ENCODE results near the gene CAV2. TPM values are rescaled to one million over a fixed set of nuclear protein-coding genes. Genes with fewer than 3 reads are reported as not detected.
"Not testable (repeated sequence)": the region's sequence is repeated elsewhere in the genome, so short reads cannot be mapped to it uniquely, and the experiment has no call there.

Gene CAV2, protein sequence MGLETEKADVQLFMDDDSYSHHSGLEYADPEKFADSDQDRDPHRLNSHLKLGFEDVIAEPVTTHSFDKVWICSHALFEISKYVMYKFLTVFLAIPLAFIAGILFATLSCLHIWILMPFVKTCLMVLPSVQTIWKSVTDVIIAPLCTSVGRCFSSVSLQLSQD
- total RNA-seq, result 239 TPM
- long read RNA-seq, transcript CAV2-201 (3 exons, 3,301 nt), result major isoform, 178 of 207 reads
- long read RNA-seq, transcript CAV2-214 (2 exons, 787 nt), result minor isoform, 9 of 207 reads
- long read RNA-seq, transcript CAV2-202 (2 exons, 776 nt), result minor isoform, 12 of 207 reads
- long read RNA-seq, partial matches to known transcripts, result 1 of 207 reads
- long read RNA-seq, other reads (novel, unspliced or antisense), result 6 of 207 reads

DNA sequence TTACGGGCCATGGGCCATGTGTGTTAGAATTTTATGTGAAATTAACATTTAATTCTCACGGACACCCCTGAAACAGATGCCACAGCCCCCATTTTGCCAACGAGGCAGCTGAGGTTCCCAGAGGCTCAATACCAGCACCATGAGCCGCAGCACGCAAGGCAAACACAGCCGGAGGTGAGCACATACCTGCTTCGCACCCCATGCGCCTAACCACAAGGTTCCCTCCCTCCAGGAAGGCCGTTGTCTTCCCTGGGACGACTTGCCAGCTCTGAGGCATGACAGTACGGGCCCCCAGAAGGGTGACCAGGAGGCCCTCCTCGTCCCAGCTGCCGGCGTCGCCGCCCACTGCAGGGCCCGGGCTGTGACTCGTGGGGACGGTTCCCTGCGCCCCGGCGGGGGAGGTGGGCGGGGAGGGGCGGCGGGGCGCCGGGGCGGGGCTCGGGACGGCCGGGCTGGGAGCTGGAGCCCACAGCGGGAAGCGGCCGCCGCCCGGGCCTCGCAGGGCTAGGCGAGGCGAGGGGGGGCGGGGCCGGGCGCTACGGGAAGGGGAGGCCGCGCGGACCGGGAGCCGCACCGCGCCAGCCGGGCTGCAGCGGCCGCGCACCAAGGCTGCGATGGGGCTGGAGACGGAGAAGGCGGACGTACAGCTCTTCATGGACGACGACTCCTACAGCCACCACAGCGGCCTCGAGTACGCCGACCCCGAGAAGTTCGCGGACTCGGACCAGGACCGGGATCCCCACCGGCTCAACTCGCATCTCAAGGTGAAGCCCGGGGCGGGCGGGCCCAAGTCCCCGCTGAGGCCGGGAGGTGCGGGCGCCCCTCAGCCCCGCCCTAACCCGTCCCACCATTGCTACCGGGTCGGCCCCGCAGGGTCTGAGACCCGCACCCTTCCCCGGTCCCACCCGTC is at the start of gene CAV2:
Gene CAV2, plus strand, starts transcription at position 571 of the 910 bp plus-strand sequence. Its CDS starts 44 bp downstream, at position 615.
- intact Hi-C loops (cut with DNase I), result loop anchor here (1.0 kb wide), 1 partner anchor 145 kb away; no protein-coding TSS in a partner anchor
- DNase-seq (ENCODE audit: missing footprints) (peak; percentile 83), ATAC-seq (peak; percentile 93)

DNA sequence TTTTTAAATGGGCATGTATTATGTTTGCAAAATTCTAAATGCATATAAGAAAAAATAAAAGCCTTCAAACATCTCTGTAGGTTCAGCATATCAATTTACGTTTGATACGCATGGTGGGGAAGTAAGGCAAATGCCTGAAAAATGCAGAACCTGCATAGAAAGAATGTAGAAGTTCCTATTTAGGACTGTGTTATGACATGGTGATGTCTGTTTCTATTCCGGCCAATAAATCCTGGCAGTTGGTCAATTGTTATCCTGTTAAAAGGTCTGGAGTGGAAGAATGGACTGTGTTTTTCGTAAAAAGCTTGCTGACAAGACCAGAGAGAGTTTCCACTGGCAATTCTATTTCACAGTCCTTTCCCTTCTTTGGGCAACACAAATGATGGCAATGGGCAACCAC is 49.6 kb upstream of the CAV2 start:
- intact Hi-C loops (cut with DNase I), result loop anchor here (2.0 to 5.0 kb wide), 2 partner anchors 75 to 178 kb away; partner anchors contain the start of gene CAV1
- ATAC-seq (peak; percentile 66), DNase-seq (ENCODE audit: missing footprints) (no peak)

DNA sequence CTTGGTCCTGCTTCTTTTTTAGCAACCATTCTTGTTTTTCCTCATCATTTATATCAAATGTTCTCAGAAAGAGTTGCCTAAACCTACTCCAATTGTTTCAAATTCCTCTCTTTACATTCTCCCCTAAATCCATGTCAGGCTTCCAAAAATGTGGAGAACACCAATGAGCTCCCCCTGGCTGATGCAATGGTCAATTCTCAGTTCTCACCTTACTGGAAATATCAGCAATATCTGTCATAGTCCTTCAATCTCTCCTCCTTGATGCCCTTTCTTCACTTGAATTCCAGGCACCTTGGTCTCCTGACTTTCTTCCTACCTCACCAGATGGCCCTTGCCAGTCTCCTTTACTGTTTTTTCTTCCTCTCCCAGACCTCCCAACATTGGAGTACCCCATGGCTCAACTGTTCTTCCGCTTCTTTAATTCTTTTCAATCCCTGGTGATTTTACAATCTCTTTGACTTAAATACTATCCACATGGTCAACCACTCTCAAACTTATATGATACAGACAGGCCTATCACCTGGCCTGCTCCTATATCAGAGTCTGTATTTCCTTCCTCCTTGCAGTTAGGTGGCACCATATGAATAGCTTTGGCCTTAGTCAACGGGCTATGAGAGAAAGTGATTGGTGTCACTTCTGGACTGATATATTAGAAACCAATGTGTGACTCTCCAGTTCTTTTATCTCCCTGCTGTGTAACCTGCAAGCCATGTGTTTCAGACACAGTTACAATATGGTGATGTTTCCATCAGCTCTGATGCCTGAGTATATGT is 47.4 kb upstream of the CAV2 start:
- ATAC-seq, result no peak
- intact Hi-C loops (cut with DNase I), result no loop called here
- no peak for DNase-seq (ENCODE audit: missing footprints)

DNA sequence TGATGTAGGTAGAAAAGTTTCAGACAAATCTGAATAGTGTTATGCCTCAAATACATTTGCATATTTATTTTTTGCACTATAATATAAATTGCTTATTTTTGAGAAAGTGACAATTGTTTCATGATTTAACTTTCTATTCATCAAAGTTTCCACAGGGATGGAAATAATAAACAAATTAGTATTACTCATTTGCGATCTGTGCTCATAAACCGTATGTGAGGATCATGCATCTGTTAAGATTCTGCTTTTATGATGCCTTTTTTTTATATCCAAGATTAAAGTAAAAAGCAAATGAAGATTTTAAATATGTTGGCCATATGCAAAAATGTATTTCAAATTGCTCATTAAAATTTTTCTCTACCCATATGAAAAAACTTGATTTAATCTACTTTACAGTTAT is 45.2 kb upstream of the CAV2 start:
- no peak for DNase-seq (ENCODE audit: missing footprints)
- intact Hi-C loops (cut with DNase I), result loop anchor here (2.0 kb wide), 1 partner anchor 40 kb away; no protein-coding TSS in a partner anchor
- no peak for ATAC-seq

DNA sequence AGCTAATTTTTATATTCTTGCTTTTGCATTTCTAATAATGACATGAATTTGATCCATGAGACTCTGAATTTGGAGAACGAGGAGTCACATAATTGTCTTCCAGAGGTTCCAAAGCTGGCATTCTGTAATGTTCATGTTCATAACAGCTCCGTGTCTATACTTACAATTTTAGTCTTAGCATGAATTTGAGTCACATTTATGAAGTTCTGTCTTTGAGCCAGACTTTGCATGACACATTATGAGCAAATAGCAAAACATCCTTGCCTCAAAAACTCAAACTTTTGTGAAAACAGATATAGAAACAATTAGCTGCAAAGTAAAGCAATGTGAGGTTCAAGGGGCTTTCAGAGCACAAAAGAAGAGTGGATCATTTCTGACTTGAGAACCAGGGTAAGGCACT is 44.5 kb upstream of the CAV2 start:
- intact Hi-C loops (cut with DNase I), result loop anchor here (2.0 kb wide), 1 partner anchor 40 kb away; no protein-coding TSS in a partner anchor
- DNase-seq (ENCODE audit: missing footprints), result no peak
- ATAC-seq, result no peak

DNA sequence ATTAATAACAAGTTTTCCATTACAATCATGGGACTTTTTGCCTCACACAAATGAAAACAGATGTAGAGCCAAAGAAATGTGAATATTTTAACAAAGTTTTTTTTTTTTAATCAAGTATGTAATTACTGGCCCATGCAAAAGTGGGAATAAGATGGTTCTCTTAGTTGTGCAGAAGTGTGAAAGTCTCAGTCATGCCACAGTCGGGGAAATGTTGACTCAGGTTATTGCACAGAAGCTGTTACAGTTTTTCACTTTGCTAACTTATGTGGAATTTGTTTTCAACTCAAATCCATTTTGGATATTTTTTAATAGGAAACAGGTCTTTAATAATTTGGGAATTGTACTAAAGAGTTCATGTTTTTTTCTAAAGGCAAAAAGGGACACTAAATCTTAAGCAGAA is 44.0 kb upstream of the CAV2 start:
- intact Hi-C loops (cut with DNase I), result loop anchor here (2.0 kb wide), 1 partner anchor 39 kb away; no protein-coding TSS in a partner anchor
- ATAC-seq, result no peak
- no peak for DNase-seq (ENCODE audit: missing footprints)

DNA sequence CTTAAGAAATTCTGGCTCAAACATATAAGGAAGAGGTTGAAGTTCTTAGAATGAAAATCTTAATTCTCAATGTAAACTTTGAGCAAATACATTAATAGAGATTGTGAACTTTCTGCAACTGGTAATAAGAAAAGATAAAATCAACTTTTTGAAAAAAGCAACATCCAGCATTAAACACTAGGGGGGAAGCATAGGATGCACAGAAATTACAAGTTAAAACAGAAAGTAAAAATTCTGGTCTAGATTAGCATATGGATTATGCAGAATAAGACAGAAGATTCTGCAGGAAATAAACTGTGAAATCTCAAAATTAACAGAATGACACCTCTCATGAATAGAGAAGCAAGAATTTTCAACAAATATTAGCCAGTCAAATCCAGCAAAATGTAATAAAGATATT is 38.0 kb upstream of the CAV2 start:
- no peak for DNase-seq (ENCODE audit: missing footprints)
- ATAC-seq, result no peak
- intact Hi-C loops (cut with DNase I), result no loop called here

DNA sequence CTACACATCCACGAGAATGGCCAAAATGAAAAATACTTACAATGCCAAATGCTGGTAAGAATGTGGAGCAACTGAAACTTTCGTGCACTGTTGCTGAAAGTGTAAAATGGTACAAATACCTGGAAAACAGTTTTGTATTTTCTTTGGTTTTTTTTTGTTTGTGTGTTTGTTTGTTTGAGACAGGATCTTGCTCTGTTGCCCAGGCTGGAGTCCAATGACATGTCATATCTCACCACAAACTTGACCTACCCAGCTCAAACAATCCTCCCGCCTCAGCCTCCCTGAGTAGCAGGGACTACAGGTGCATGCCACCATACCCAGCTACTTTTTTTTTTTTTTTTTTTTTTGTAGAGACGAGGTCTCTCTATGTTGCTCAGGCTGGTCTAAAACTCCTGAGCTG is 35.6 kb upstream of the CAV2 start:
- intact Hi-C loops (cut with DNase I), result no loop called here
- ATAC-seq (no peak), DNase-seq (ENCODE audit: missing footprints) (no peak)

DNA sequence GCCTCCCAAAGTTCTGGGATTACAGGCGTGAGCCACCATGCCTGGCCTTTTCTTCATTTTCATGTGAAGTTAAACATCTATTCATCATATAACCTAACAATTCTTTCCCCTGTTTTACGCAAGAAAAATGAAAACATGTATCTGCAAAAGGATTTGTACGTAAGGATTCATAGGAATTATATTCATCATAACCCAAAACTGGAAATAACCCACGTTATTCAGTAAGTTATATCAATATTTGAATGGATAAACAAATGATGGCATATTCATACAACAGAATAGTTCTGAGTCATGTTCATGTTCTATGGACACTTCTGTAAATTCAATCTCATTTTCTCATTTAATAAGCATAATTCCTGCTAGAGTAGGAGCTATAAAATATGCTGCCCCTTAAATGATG is 35.2 kb upstream of the CAV2 start:
- ATAC-seq, result no peak
- no peak for DNase-seq (ENCODE audit: missing footprints)
- intact Hi-C loops (cut with DNase I), result no loop called here

DNA sequence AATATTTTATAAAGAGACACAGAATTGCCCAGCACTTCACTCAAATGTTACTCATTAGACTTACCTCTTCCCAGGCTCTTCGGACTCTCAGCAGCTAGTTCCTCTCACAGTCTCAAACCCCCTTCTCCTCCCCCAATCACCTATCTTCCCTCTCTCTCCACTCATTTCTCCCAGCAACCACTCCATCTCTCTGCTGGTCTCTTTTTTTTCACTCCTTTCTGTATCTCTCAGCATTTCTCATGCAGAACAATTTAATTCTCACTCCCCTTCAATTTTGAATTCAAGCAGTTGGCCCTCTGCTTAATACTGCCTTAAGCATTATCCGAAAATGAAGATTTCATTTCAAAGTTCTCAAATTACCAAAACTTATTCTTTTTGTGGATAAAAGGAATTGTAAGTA is 34.4 kb upstream of the CAV2 start:
- ATAC-seq (no peak), DNase-seq (ENCODE audit: missing footprints) (no peak)
- intact Hi-C loops (cut with DNase I), result no loop called here

DNA sequence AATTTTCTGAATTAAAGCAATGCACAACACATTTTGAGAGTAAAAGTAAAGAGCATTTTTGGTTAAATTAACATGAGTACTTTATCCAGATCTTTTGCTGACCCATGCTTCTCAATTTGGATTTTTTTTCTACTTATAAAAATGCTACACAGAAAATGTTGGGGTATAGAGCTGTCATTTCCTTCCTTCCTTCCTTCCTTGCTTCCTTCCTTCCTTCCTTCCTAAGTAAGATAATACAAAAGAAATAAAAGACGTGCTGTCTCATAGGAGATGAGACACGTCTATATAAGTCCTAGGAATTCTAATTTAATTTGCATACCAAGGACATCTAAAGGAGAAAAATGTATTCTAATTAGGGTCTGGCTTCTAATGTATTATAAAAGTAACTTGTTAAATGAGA is 31.0 kb upstream of the CAV2 start:
- no peak for ATAC-seq
- intact Hi-C loops (cut with DNase I), result no loop called here
- DNase-seq (ENCODE audit: missing footprints), result no peak

DNA sequence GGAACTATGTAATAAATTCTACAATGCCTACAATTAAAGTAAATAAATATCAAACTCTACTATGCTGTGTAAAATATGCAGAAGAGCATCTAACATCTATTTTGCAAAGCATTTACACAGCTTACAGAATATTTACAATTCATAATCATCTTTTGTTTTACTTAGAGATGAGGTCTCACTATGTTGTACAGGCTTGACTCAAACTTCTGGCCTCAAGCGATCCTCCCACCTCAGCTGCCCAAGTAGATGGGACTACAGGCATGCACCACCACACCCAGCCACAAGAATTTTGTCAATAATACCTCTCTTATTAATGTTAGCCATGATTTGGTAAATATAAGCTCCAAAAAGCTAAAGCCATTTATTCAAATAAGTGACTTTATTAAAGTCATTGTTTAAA is 21.9 kb upstream of the CAV2 start:
- intact Hi-C loops (cut with DNase I), result no loop called here
- no peak for ATAC-seq
- no peak for DNase-seq (ENCODE audit: missing footprints)

DNA sequence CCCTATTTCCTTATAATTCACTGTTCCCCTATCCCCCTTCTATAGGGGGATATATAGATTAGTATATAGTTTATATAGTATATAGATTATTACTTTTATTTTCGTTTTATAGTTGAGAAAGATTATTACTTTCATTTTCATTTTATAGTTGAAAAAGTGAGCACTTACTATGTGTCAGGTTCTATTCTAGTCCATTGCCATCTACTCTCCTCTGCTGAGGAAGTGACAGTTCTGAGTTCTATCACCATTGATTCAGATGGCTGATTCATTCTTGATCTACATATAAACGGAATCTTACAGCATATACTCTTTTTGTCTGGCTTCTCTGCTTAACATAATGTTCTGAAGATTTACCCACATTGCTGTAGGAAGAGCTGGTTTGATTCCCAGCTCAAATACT is 20.7 kb upstream of the CAV2 start:
- DNase-seq (ENCODE audit: missing footprints) (no peak), ATAC-seq (no peak)
- intact Hi-C loops (cut with DNase I), result no loop called here

DNA sequence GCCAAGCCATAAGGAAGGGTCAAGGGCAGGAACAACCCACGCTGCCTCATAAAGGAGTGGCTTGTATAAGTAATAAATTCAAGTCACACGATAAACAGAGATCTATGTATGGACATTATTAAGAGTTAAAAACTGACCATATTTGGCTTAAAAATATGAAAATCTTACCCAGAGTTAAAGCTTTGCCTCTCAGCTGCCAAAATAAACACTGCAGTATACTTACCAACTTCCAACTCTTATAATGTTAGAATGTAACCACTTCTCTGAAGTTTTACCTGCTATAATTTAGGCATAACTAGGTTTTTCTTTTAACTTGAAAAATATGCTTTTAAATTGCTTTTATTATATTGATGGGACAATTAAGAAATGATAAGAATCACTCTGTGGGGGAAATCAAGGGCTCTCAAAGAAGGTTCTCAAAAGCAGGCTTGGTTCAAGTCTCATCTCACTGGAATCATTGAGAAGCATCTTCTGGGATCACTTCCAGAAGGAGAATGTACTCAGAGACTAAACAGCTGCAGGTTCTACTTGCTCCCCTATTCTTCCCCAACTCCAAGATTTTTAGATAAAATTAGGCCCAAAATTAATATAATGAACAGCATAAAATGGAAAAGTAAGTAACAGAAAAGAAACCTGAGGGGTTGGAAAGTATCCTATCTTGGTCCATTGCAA is 16.1 kb upstream of the CAV2 start:
- ATAC-seq (no peak), DNase-seq (ENCODE audit: missing footprints) (no peak)
- intact Hi-C loops (cut with DNase I), result no loop called here

DNA sequence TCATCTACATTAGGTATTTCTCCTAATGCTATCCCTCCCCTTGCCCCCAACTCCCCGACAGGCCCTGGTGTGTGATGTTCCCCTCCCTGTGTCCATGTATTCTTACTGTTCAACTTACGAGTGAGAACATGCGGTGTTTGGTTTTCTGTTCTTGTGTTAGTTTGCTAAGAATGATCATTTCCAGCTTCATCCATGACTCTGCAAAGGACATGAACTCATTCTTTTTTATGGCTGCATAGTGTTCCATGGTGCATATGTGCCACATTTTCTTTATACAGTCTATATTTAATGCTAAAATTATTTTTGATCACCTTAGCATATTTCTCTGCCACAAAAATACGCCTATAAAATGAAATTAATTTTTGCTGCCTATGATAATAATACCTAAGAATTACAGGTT is 15.1 kb upstream of the CAV2 start:
- ATAC-seq; intact Hi-C loops (cut with DNase I); DNase-seq (ENCODE audit: missing footprints): not testable (repeated sequence)

DNA sequence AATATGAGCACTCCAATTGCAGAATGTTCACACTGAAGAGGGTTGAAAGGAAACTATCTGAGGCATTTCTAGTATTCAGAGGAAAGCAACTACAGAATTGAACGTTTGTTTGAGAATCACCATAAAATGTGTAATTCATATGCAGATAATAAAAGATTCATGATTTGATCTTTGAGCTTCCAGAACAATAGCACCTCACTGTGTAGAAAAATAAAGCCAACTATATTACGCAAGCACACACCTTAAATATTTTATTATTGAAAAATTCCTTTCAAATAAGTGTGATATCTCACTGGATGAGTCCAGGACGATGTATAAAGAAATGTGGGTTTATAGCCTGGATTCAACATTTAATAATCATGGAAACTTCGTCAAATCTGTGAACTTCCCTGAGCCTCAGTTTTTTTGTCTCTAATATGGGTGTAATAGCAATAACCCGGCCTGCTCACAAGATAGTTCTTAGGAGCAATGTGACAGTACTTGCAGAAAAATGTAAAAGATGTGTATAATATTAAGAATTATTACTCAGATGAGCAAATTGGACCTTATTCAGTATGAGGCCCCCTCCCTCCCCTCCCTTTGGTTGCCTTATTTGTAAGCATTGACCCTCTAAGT is 11.5 kb upstream of the CAV2 start:
- intact Hi-C loops (cut with DNase I), result no loop called here
- no peak for ATAC-seq
- no peak for DNase-seq (ENCODE audit: missing footprints)

DNA sequence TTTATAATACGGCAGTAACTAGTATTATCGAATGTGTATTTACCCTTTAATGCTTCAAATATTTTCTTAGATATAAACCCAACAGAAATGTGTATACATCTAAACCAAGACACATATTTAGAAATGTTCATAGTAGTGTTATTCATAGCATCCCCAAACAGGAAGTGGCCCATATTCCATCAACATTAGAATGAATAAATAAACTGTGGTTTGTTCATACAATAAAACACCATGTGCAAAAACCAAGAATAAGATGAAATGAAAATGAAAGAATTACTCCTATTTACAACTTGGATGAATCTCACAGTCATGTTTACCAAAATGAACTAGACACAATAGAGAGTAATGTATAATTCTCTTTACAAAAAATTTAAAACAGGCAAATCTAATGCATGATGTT is 9.2 kb upstream of the CAV2 start:
- DNase-seq (ENCODE audit: missing footprints) (no peak), ATAC-seq (no peak)
- intact Hi-C loops (cut with DNase I), result no loop called here
